IPS-18a (cell line): ENCODE results near the gene NFE2L3.
A peak's percentile ranks its signal among the peaks of the same experiment; 100 is the strongest.
"Not testable (repeated sequence)": the region's sequence is repeated elsewhere in the genome, so short reads cannot be mapped to it uniquely, and the experiment has no call there.

Experiments
- H3K27ac ChIP-seq: one replicate; pipeline ENCODE4 v1.5.1; 2013; ENCODE audit warnings: low read length
- H3K27me3 ChIP-seq: one replicate; pipeline ENCODE4 v1.6.1; 2013; ENCODE audit warnings: mild to moderate bottlenecking, low read length; ENCODE audit not compliant: control insufficient read depth, insufficient read depth
- H3K36me3 ChIP-seq: one replicate; pipeline ENCODE4 v1.6.1; 2013; ENCODE audit warnings: low read depth, low read length; ENCODE audit not compliant: control insufficient read depth
- H3K4me1 ChIP-seq: one replicate; pipeline ENCODE4 v1.6.1; 2013; ENCODE audit warnings: low read depth, low read length; ENCODE audit not compliant: control insufficient read depth
- H3K4me3 ChIP-seq: one replicate; pipeline ENCODE4 v1.5.1; 2013; ENCODE audit warnings: low read length
- H3K9ac ChIP-seq: one replicate; pipeline ENCODE4 v1.6.1; 2013; ENCODE audit warnings: mild to moderate bottlenecking, low read length, moderate library complexity
- H3K9me3 ChIP-seq: one replicate; pipeline ENCODE4 v1.6.1; 2013; ENCODE audit warnings: low read depth, low read length; ENCODE audit not compliant: control insufficient read depth

The NFE2L3 gene

DNA sequence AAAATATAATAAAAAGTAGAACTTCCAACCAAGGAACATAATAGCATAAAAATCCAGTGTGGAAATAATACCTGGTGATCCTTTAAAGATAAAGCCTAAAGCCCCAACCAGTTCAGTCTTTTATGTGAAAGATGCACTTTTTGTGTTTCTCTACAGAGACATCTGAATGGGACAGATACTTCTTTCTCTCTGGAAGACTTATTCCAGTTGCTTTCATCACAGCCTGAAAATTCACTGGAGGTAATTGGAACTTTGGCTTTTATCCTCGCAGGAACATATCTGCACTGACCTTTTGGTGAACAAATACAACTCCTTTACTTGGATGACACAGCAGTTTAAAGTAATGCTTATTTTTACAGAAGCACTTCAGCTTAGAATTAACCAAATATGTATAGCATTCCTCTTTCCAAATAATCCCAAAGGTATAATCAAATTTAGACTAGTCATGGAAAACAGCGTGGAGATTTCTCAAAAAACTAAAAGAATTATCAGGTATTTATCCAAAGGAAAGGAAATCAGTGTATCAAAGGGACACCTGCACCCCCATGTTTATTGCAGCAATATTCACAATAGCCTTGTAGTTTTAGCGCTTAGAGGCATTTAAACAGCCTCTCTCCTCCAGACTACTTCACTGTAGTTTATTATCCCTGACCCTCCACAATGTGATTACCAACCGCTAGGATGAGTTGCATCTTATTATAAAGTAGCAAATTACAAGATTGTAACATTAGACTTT is 31.7 kb downstream of the NFE2L3 start:
- Histone ChIP-seq H3K27ac (no peak overlapping the region), H3K4me1 (no peaks in the 10 kb centered on the region), H3K9me3 (no peaks in the 10 kb centered on the region)

DNA sequence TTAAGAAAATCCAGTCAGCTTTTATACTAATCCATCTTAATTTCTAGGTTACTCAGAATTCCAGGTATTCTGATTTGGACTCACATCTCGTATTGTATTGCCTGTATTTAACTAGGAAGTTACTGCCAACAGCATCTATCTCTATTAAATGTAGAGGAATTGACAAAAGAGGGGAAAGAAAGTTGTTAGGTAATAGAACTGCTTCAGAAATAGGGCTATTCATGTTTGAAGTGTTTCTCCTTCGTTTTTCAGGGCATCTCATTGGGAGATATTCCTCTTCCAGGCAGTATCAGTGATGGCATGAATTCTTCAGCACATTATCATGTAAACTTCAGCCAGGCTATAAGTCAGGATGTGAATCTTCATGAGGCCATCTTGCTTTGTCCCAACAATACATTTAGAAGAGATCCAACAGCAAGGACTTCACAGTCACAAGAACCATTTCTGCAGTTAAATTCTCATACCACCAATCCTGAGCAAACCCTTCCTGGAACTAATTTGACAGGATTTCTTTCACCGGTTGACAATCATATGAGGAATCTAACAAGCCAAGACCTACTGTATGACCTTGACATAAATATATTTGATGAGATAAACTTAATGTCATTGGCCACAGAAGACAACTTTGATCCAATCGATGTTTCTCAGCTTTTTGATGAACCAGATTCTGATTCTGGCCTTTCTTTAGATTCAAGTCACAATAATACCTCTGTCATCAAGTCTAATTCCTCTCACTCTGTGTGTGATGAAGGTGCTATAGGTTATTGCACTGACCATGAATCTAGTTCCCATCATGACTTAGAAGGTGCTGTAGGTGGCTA is 32.5 kb downstream of the NFE2L3 start:
- not testable (repeated sequence) for H3K9me3 ChIP-seq, H3K27ac ChIP-seq, H3K9ac ChIP-seq, H3K4me3 ChIP-seq, H3K4me1 ChIP-seq, H3K27me3 ChIP-seq
- H3K36me3 ChIP-seq, result peaks cover 23% of the 10 kb centered on the region

More for the DNA sequence above, 31.7 kb downstream of the NFE2L3 start:
- H3K9ac ChIP-seq, result no peak overlapping the region
- no peaks in the 10 kb centered on the region for H3K27me3 ChIP-seq
- H3K4me3 ChIP-seq, result no peak overlapping the region
- H3K36me3 ChIP-seq, result peaks cover 15% of the 10 kb centered on the region

DNA sequence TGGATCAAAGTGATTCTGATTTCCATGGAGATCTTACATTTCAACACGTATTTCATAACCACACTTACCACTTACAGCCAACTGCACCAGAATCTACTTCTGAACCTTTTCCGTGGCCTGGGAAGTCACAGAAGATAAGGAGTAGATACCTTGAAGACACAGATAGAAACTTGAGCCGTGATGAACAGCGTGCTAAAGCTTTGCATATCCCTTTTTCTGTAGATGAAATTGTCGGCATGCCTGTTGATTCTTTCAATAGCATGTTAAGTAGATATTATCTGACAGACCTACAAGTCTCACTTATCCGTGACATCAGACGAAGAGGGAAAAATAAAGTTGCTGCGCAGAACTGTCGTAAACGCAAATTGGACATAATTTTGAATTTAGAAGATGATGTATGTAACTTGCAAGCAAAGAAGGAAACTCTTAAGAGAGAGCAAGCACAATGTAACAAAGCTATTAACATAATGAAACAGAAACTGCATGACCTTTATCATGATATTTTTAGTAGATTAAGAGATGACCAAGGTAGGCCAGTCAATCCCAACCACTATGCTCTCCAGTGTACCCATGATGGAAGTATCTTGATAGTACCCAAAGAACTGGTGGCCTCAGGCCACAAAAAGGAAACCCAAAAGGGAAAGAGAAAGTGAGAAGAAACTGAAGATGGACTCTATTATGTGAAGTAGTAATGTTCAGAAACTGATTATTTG is 33.3 kb downstream of the NFE2L3 start:
- no peak overlapping the region for H3K9ac ChIP-seq
- H3K27me3 ChIP-seq, result no peaks in the 10 kb centered on the region
- no peaks in the 10 kb centered on the region for H3K9me3 ChIP-seq
- peaks cover 31% of the 10 kb centered on the region for H3K36me3 ChIP-seq
- no peak overlapping the region for H3K4me3 ChIP-seq
- no peaks in the 10 kb centered on the region for H3K4me1 ChIP-seq
- no peak overlapping the region for H3K27ac ChIP-seq

DNA sequence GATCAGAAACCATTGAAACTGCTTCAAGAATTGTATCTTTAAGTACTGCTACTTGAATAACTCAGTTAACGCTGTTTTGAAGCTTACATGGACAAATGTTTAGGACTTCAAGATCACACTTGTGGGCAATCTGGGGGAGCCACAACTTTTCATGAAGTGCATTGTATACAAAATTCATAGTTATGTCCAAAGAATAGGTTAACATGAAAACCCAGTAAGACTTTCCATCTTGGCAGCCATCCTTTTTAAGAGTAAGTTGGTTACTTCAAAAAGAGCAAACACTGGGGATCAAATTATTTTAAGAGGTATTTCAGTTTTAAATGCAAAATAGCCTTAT is 33.8 kb downstream of the NFE2L3 start:
- H3K36me3 ChIP-seq, result peaks cover 36% of the 10 kb centered on the region
- H3K4me3 ChIP-seq, result no peak overlapping the region
- H3K27ac ChIP-seq, result no peak overlapping the region
- no peak overlapping the region for H3K9ac ChIP-seq
- no peaks in the 10 kb centered on the region for H3K27me3 ChIP-seq
- H3K9me3 ChIP-seq, result no peaks in the 10 kb centered on the region
- no peaks in the 10 kb centered on the region for H3K4me1 ChIP-seq

DNA sequence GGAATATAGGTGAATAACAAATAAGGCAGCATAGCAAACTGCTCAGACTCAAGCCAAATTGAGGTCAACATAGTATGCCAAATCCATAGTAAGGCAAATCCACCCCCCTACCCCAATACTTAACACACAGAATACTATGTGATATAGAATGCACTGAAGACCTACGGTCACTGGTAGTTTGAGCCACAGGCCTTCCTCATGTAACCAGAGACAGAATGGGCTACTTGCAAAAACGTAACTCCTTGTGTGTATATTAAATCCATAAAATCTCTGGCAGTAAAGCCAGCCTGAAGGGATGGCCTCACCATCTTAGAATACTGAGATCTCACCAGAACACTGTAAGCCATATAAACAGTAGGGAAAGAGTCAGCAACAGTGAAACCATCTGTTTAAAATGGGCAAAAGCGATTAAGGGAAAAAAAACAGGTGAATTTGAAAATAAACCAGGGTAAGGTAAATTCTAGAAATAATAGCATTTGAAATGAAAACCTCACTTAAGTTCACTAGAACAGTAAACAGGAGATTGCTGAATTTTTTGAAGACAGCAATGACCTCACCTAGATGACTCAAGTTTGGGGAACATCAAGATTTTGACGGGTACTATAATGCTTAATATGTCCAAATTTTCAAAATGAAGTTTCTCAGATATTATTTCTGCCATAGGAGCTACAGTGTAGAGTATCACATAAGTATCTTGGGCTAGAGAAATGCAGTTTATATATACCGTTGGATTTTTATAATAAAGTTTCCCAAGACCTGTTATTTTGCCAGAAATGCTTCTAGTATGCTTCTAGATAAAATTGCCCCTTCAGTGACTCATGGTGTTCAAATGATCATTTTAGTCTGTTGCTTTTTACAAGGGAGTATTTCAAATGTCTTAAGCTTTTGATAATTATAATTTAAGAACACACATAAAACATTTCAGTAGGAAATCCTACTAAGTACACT is 34.6 kb downstream of the NFE2L3 start:
- H3K36me3 ChIP-seq, result peaks cover 42% of the 10 kb centered on the region
- H3K4me1 ChIP-seq, result no peaks in the 10 kb centered on the region
- H3K27me3 ChIP-seq, result no peaks in the 10 kb centered on the region
- no peak overlapping the region for H3K27ac ChIP-seq
- H3K4me3 ChIP-seq, result no peak overlapping the region
- H3K9me3 ChIP-seq, result no peaks in the 10 kb centered on the region
- H3K9ac ChIP-seq, result no peak overlapping the region

DNA sequence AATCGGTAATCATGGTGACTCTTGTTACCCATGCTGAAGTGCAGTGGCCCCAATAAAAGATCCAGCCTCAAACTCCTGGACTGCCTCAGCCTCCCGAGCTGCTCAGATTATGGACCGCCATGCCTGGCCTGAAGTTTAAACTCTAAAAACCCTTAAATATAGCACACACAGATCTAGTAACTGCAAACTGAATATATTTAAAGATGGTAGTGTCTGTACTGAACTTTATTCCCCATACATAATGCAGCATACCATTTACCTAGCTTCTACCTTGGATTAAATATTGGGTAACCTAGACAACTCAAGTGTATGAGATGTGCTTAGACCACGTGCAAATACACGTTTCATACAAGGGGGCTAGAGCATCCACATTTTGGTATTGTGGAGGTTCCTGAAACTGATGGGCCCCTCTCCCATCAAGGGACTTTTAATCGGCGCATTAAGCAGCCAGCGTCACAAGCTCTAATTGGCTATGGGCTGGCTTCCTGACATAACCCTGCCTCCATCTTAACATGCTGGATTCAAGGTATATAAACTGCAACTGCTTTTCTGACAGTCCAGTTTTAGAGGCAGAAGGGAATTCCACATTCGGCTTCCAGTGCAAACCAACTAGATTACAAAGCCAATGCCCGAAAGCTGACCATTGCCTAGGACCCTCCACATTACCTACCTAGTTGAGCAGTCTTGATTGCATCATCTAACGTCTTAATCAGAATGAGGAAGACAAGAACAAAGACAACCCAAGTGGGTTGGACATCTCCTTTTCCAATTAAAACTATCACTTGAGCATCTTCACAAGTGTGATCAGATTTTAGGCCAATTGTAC is 35.6 kb downstream of the NFE2L3 start:
- no peaks in the 10 kb centered on the region for H3K27me3 ChIP-seq
- H3K9ac ChIP-seq, result peak overlapping the region; percentile 54
- peaks cover 52% of the 10 kb centered on the region for H3K36me3 ChIP-seq
- no peaks in the 10 kb centered on the region for H3K4me1 ChIP-seq
- H3K27ac ChIP-seq, result peak overlapping the region; percentile 78
- H3K9me3 ChIP-seq, result no peaks in the 10 kb centered on the region
- no peak overlapping the region for H3K4me3 ChIP-seq

DNA sequence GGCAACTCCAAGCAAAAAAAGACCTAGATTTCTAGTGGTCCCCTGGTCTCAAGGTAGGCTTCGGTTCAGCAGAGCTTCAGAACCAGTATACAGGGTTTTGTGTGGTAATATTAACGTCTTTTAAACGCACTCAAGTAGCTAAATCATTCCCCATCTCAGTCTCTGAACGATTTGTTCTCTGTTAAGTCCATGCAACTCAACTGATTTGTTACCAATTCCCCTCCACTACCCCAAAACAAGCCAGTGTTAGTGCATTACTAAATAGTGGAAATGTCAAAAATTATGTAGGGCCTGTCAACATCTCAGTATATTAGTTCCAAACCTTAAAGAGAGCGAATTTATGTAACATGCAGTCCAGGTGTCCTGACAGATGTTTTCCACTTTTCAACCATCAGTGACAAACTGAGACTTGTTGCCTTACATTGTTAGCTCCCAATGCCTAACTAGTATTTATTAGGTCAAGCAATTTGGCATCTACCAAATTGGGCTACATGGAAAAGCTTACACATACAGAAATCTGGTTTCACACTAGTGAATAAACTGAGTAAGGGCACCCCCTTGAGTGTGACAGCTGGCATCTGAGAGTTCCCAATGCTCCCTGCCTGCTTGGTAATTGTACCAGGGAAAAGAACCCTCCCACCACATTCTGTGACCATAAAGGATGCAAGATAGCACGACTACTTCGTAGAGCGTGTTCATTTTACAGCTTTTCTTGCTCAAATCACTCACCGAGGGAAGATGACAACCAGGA is 36.4 kb downstream of the NFE2L3 start:
- Histone ChIP-seq H3K9ac (peak overlapping the region; percentile 54), H3K27me3 (no peaks in the 10 kb centered on the region), H3K9me3 (no peaks in the 10 kb centered on the region), H3K4me1 (no peaks in the 10 kb centered on the region), H3K27ac (peak overlapping the region; percentile 78), H3K4me3 (no peak overlapping the region), H3K36me3 (peaks cover 59% of the 10 kb centered on the region)

DNA sequence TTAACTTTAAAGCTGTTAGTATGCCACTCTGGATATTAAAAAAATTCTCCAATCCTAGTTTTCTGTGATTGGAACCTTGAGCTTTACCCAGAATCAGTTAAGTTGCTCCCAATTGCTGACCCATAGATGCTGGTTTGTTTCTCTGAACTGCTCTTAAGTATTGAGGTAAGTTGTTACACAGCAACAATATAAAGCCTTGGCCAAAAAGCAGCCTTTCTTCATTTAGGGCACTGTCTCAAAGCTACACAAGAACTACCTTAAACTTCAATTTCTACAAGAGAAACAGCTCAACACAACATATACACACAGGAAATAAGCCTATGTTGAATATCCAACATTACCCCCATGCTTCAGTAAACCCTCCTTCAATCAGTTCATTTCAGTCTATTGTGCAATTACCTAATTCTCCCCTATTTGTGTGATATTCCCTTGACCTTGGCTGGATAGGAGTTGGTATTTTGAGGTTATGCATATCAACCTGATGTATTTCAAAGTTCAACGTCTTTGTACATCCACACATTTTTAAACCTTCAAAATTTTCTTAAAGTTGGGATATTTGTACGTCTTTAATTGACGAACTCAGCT is 37.1 kb downstream of the NFE2L3 start:
- Histone ChIP-seq H3K4me1 (no peaks in the 10 kb centered on the region), H3K27ac (no peak overlapping the region), H3K9ac (no peak overlapping the region), H3K27me3 (no peaks in the 10 kb centered on the region), H3K4me3 (no peak overlapping the region), H3K36me3 (peaks cover 64% of the 10 kb centered on the region), H3K9me3 (no peaks in the 10 kb centered on the region)

DNA sequence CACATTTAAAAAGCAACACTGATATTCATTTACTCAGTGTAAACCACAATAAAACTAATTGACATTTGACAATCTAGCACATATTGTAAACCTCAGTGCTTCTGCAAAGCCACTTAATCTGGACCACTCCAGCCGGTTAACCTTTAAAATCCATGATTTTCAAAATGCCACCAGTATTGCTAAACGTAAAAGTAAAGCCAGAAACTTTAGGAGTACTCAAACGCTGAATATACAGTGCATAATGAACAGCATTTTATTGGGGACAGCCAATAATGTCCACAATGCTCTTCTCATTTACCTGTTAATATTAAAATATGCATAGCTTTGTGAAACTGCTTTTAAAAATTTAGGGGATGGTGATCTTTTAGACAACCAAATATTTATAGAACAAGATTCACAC is 37.7 kb downstream of the NFE2L3 start:
- H3K4me3 ChIP-seq, result no peak overlapping the region
- no peaks in the 10 kb centered on the region for H3K9me3 ChIP-seq
- peaks cover 67% of the 10 kb centered on the region for H3K36me3 ChIP-seq
- H3K27ac ChIP-seq, result no peak overlapping the region
- no peaks in the 10 kb centered on the region for H3K4me1 ChIP-seq
- no peak overlapping the region for H3K9ac ChIP-seq
- H3K27me3 ChIP-seq, result no peaks in the 10 kb centered on the region

DNA sequence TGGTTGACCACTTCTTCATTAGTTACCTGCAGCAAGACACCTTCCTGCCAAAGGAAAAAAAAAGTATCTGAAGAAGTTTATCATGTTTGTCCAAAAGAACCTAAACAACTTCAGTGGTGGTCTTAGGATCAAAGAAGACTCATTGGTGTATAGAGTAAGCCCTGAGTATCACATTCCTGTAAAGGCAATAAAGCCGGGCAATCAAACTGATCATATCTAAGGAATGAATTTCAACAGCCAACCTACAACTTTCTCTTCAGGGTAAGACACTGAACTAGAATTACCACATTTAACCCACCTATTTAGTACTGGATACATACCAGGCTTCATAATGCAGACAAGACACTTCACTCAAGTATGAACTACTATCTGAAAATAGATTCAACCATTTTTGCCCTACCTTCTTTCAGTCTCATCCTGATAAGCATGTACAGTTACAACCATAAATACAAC is 38.4 kb downstream of the NFE2L3 start:
- H3K27ac ChIP-seq, result no peak overlapping the region
- no peak overlapping the region for H3K4me3 ChIP-seq
- H3K9ac ChIP-seq, result no peak overlapping the region
- H3K36me3 ChIP-seq, result peaks cover 70% of the 10 kb centered on the region
- H3K4me1 ChIP-seq, result no peaks in the 10 kb centered on the region
- H3K9me3 ChIP-seq, result no peaks in the 10 kb centered on the region
- no peaks in the 10 kb centered on the region for H3K27me3 ChIP-seq
